ENCODE data around the gene NFU1.
"Not testable (repeated sequence)": the region's sequence is repeated elsewhere in the genome, so short reads cannot be mapped to it uniquely, and the experiment has no call there.

The NFU1 gene

GRCh38 chr2:69369802-69370201, 67.4 kb downstream of the NFU1 start:
- FAIRE-seq (no peak), DNase-seq (ENCODE audit: insufficient read length, low spot score) (no peak)
- TF ChIP-seq POLR2A (IDR thresholded peaks at IDR 0.05; ENCODE audit: low read depth, low read length): no peak

- no peak for DNase-seq (ENCODE audit: insufficient read length, low spot score)
These were observed 68.6 kb downstream of the NFU1 start for GRCh38 chr2:69368588-69368987.

GRCh38 chr2:69359371-69359770, 77.9 kb downstream of the NFU1 start:
- TF ChIP-seq POLR2A (IDR thresholded peaks at IDR 0.05; ENCODE audit: low read depth, low read length): no peak
- FAIRE-seq: no peak
- DNase-seq (ENCODE audit: insufficient read length, low spot score): no peak

More at GRCh38 chr2:69368588-69368987, 68.6 kb downstream of the NFU1 start:
- FAIRE-seq: no peak
- no peak for TF ChIP-seq POLR2A (IDR thresholded peaks at IDR 0.05; ENCODE audit: low read depth, low read length)

- DNase-seq (ENCODE audit: insufficient read length, low spot score) (no peak), FAIRE-seq (no peak)
- no peak for TF ChIP-seq POLR2A (IDR thresholded peaks at IDR 0.05; ENCODE audit: low read depth, low read length)
These were observed 78.3 kb downstream of the NFU1 start for GRCh38 chr2:69358914-69359313.

- no peak for DNase-seq (ENCODE audit: insufficient read length, low spot score)
- no peak for TF ChIP-seq POLR2A (IDR thresholded peaks at IDR 0.05; ENCODE audit: low read depth, low read length)
- no peak for FAIRE-seq
These were observed 80.8 kb downstream of the NFU1 start for GRCh38 chr2:69356471-69356870.

- not testable (repeated sequence) for FAIRE-seq; DNase-seq (ENCODE audit: insufficient read length, low spot score)
These were observed 82.3 kb downstream of the NFU1 start for GRCh38 chr2:69354976-69355375.

- no peak for FAIRE-seq
- DNase-seq (ENCODE audit: insufficient read length, low spot score): no peak
- no peak for TF ChIP-seq POLR2A (IDR thresholded peaks at IDR 0.05; ENCODE audit: low read depth, low read length)
These were observed 83.9 kb downstream of the NFU1 start for GRCh38 chr2:69353360-69353759.

GRCh38 chr2:69348781-69349180, 88.5 kb downstream of the NFU1 start:
- DNase-seq (ENCODE audit: insufficient read length, low spot score) (no peak), FAIRE-seq (no peak)
- no peak for TF ChIP-seq POLR2A (IDR thresholded peaks at IDR 0.05; ENCODE audit: low read depth, low read length)

Data from H54 (cell line).